Renal cortex interstitium (tissue), 15 donors: Measurements from ENCODE around the gene HHIPL2. TPM values are rescaled to one million over a fixed set of nuclear protein-coding genes. Genes with fewer than 3 reads are reported as not detected.

ENCODE experiments used
- DNase-seq, 11 donors: peaks; one replicate each; pipeline ENCODE4 v3.0.0-alpha.2; 2013; ENCODE audit warnings: low read depth in 9 of 11, low spot score in 4 of 11; ENCODE audit errors: extremely low read depth in 1 of 11
- long read RNA-seq, 16 experiments: transcript quantifications; one replicate each; lab custom pipeline, GENCODE V29; 2026
- polyA plus RNA-seq, 3 donors: library from polyadenylated mRNA; unstranded; fragments of 120-200 nt; gene quantifications; one replicate each; pipeline ENCODE4 v1.2.1, GENCODE V29; 2013; ENCODE audit not compliant: insufficient read length in 3 of 3

The HHIPL2 gene
- 1 to 10 TPM in 2 of 3 donors, under 1 TPM in 1; 0.50 to 1.2 (median 1.2) TPM for polyA plus RNA-seq
- long read RNA-seq, donor 1: 0 reads
- long read RNA-seq, donor 2: 0 reads
- long read RNA-seq, donor 3, partial matches to known transcripts: 0 of 1 reads
- long read RNA-seq, donor 3, other reads (novel, unspliced or antisense): 0 of 1 reads
- long read RNA-seq, donor 4: 0 reads
- long read RNA-seq, donor 5: 0 reads
- long read RNA-seq, donor 6: 0 reads
- long read RNA-seq, donor 7: 0 reads
- long read RNA-seq, donor 8: 0 reads
- long read RNA-seq, donor 9: 0 reads
- long read RNA-seq, donor 10: 0 reads
- long read RNA-seq, donor 11: 0 reads
- long read RNA-seq, donor 12: 0 reads
- long read RNA-seq, donor 13: 0 reads
- long read RNA-seq, donor 14: 0 reads
- long read RNA-seq, donor 15: 0 reads
- long read RNA-seq, donor 16: 0 reads

- DNase-seq: no peak
These were observed at the start of gene HHIPL2 for GRCh38 chr1:222547944-222548671. Gene HHIPL2, minus strand, starts transcription at chr1:222548104. Its CDS starts 60 bp downstream, at chr1:222548044.

GRCh38 chr1:222596696-222597095 is 48.8 kb upstream of the HHIPL2 start:
- no peak for DNase-seq

GRCh38 chr1:222594789-222595188 is 46.9 kb upstream of the HHIPL2 start:
- no peak for DNase-seq

GRCh38 chr1:222592171-222592570 is 44.3 kb upstream of the HHIPL2 start:
- no peak for DNase-seq

- DNase-seq: peak; percentile 71 to 87 (median 80)
These were observed 41.8 kb upstream of the HHIPL2 start, which contains the start of gene TAF1A for GRCh38 chr1:222589462-222590302. Gene TAF1A, minus strand, starts transcription at chr1:222589933.

- DNase-seq: no peak
These were observed 40.2 kb upstream of the HHIPL2 start for GRCh38 chr1:222588135-222588534.

GRCh38 chr1:222586842-222587241 is 38.9 kb upstream of the HHIPL2 start:
- DNase-seq: no peak

GRCh38 chr1:222583079-222583478 is 35.2 kb upstream of the HHIPL2 start:
- DNase-seq: no peak

- no peak for DNase-seq
These were observed 34.3 kb upstream of the HHIPL2 start for GRCh38 chr1:222582099-222582774.

GRCh38 chr1:222579316-222579715 is 31.4 kb upstream of the HHIPL2 start:
- DNase-seq: no peak

GRCh38 chr1:222570837-222571236 is 22.9 kb upstream of the HHIPL2 start:
- no peak for DNase-seq

GRCh38 chr1:222561656-222562055 is 13.8 kb upstream of the HHIPL2 start:
- DNase-seq: no peak

GRCh38 chr1:222557574-222557973 is 9.7 kb upstream of the HHIPL2 start:
- DNase-seq: no peak

GRCh38 chr1:222557148-222557547 is 9.2 kb upstream of the HHIPL2 start:
- no peak for DNase-seq

- DNase-seq: no peak
These were observed 8.2 kb upstream of the HHIPL2 start for GRCh38 chr1:222555992-222556615.

GRCh38 chr1:222554177-222554576 is 6.3 kb upstream of the HHIPL2 start:
- no peak for DNase-seq

GRCh38 chr1:222552882-222553281 is 5.0 kb upstream of the HHIPL2 start:
- DNase-seq: no peak

- no peak for DNase-seq
These were observed 667 bp downstream of the HHIPL2 start for GRCh38 chr1:222547260-222547614.
